HG03469 (cell line): ENCODE measurements around the gene FBXO21.
A peak's percentile ranks its signal among the peaks of the same experiment; 100 is the strongest.

Experiments used
- ATAC-seq: cut with Tn5 transposase; IDR thresholded peaks from one replicate; pipeline ENCODE4 v1.9.1; 2021; ENCODE audit warnings: mild to moderate bottlenecking, moderate library complexity, moderate number of reproducible peaks; ENCODE audit not compliant: unreplicated experiment

FBXO21 gene

DNA sequence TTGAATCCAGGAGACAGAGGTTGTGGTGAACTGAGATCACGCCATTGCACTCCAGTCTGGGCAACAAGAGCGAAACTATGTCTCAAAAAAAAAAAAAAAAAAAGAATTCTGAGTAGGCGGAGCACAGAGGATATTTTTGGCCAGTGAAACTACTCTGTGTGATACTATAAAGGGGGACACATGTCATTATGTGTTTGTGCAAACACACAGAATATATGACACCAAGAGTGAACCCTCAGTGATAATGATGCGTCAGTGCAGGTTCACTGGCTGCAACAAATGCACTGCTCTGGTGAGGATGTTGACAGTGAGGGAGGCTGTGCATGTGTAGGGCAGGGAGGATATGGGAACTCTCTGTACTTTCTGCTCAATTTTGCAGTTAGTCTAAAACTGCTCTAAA is 24.2 kb downstream of the FBXO21 start:
- no peak for ATAC-seq

GRCh38 chr12:117165342-117165741 is 24.9 kb downstream of the FBXO21 start:
- no peak for ATAC-seq

GRCh38 chr12:117162633-117163032 is 27.6 kb downstream of the FBXO21 start:
- no peak for ATAC-seq

- no peak for ATAC-seq
Observed at GRCh38 chr12:117162167-117162539, 28.1 kb downstream of the FBXO21 start.

- ATAC-seq: no peak
Observed at GRCh38 chr12:117161460-117162166, 28.7 kb downstream of the FBXO21 start.

- ATAC-seq: no peak
Observed at GRCh38 chr12:117159674-117160073, 30.6 kb downstream of the FBXO21 start.

DNA sequence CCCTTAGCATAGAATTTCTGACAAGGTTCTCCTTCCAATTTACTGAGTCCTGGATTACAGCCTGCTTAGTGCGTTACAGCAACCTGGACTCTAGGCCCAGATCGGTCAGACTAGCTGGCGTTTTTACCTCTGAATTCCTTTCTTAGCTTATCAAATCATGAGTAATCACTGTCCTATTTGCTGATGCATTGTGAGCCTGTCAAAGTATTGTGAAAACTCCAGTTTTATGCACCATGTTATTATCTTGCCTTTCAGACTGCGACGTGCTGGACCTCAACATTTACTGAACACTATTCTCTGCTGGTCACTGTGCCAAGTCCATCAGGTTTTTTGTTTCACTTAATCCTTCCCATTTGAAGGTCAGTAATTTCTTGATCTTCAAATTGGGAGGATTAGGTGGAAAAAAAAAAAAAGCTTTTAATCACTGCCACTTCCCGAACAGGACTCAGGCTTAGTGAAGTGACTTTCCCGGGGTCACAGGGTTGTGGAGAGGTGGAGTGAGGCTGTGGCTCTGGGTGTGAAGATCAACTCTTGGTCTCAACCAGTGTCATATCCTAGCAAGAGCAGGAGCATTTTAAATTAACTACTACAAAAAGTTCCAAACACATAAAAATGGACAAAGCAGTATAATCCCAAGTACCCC is 31.2 kb downstream of the FBXO21 start:
- no peak for ATAC-seq

- ATAC-seq: no peak
Observed at GRCh38 chr12:117158096-117158495, 32.2 kb downstream of the FBXO21 start.

GRCh38 chr12:117155278-117156060 is 34.8 kb downstream of the FBXO21 start:
- peak; percentile 43 for ATAC-seq

DNA sequence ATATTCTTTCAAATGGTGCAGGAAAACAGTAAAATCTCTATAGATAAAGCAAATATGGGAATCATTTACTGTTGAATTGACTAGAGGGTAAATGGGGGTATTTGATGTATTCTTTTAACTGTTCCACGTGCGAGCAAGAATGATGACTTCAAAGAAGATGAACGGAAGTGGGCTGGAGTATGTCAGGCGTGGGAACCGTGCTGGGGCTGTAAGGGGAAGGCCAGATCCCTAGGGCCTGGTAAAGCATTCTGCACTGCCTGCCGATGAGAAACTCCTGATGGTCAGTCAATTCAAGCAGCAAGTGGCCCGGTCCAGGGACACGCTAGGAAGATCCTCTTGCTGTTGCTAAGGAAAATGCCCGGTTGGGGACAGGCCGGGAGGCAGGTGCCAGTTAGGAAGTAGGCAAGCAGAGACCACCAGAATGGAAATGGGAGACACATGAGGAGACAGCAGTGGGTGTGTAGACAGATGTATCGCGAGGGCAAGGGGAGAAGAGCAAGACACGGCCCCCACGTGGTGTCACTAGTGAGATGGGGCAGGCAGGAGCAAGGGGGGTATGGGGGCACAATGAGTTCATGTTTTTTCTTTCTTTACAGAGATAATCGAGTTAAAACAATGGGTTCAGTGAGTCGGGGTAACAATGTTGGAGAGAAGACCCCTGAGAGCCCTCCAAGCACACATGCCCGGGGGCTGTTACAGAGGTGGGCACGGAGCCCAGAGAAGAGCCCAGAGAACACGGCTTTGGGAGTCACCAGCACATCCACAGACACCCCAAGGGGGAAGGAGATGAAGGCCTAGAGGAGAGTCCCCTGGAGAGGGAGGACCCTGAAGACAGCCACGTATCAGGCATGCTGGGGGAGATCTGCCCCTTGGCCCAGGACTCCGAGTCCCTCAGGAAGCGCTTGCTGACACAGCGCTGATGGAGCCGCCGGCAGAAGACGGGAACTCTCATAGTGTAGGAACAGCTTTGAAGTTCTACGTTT is 37.2 kb downstream of the FBXO21 start:
- no peak for ATAC-seq

GRCh38 chr12:117151403-117152031 is 38.8 kb downstream of the FBXO21 start:
- no peak for ATAC-seq

DNA sequence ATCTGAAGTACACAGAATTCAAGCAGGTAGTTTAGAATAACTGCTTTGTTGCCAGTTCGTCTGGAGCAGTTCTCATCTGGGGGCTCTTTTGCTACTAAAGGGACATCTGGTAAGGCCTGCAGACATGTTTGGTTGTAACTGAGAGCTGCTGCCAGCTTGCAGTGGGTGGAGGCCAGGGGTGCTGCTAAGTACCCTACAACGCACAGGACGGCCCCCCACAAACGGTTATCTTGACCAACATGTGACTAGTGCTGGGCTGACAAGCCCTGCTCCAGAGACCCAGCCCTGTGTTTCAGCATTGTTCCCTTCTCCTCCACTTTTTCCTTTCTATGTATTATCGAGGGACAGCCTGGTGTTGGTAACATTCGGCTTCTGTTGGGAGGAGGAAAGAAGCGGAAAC is 40.8 kb downstream of the FBXO21 start:
- ATAC-seq: no peak

DNA sequence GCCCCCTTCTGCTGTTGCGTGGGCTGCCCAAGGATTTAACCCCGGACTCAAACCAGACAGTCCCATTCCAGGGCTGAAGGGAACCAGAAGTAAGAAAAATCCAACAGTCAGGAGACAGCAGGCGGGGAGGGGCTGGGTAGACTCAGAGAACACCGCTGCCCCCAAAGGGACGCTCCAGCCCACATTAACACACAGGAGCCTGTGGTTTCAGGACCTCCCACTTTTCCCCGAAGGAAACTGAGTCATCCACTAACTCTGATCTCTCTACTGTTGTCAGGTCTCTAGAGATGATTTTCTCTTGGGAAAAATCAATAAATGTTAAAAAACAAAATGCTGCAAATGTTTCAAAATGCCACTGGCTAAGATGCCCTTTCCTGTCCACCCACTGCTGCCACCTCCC is 41.6 kb downstream of the FBXO21 start:
- ATAC-seq: no peak

- ATAC-seq: no peak
Observed at GRCh38 chr12:117147639-117148038, 42.6 kb downstream of the FBXO21 start.

DNA sequence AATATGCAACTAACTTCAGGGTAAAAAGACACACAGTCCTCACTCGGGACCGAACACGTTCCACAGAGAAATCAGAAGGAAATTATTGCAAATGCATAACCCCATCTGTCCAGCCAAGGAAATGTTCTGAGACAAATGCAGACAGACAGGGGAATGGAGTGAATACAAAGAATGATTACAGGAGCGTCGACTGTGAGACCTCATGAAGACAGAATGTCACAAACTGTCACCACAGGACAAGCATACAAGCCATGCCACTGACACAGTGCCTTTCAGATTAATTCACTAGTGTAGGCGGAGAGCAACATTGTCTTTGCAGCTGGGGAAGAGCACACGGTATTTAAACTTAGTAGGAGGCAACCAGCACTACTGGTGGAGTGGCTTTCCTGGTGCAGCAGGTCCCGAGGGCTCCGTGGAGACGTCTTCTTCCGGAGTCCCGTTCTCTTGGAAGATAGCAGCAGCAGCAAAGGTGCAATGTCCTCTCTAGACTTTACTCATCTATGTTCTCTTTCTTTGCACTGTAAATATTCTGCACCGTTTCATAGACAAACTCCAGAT is 44.6 kb downstream of the FBXO21 start:
- no peak for ATAC-seq

DNA sequence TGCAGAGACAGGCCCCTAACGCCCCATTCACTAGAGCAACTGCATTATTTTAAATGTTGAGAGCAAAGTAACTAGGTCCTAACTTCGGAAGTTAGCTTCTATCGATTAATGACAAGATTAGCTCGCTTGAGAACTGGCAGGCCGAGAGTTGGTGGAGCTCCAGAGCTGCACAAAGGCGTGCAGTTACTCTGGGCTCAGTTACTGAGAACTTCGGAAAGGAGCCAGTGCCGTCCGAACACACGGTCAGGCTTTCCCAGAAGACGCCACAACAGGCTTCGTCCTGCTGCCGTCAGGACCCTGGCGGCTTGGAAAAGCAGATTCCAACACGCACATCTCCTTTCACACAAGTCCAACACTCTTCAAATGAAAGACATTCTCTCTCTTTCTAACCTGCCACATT is 45.7 kb downstream of the FBXO21 start:
- ATAC-seq: no peak

- ATAC-seq: no peak
Observed at GRCh38 chr12:117143008-117143532, 47.2 kb downstream of the FBXO21 start.

- peak; percentile 58 for ATAC-seq
Observed at GRCh38 chr12:117142094-117142493, 48.2 kb downstream of the FBXO21 start.

DNA sequence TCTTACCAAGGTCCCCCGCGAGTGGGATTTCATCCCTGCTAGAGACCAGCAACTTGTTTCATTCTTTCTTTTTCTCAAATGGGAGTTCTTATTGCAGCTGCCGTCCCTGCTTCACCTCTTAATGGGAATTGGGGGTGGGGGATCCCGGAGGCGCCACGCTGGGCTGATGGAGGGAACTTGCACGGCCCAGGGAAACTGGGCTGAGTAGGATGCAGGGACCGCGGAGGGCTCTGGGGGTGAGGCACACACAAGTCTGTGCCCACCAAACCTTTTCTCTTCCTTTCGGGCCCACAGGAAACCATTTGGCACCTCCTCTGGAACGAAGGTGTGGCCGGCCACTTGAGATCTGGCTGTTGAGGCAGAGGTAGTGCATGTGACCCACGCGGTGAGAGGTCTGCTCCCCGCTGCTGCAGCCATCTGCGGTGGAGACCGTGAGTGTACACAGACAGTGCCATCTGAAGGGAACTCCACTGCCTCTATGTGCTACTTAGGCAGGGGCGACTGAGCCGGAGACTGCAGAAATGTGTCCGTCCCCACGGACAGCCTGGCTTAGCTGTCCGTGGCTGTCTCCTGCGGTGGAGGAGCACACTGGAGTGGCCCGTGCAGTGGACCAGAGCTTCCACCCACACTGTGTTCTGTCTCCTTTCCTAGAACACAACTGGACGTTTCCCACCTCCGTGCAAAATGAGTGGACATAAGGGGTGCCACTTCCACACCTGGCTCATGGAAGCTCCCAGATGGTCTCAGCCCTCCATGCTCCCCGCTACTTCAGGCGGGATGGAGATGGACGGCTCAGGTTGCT is 49.0 kb downstream of the FBXO21 start:
- no peak for ATAC-seq
